ENCODE measurements around the gene OST4. TPM values are rescaled to one million over a fixed set of nuclear protein-coding genes. Genes with fewer than 3 reads are reported as not detected.

Gene OST4
- total RNA-seq, 1 donor from 2014 or later = 245 TPM

- no peak overlapping the region for H3K4me3 Mint-ChIP-seq (ENCODE audit: low read depth)
- peaks cover 5% of the 10 kb centered on the region for H3K36me3 Mint-ChIP-seq (ENCODE audit: insufficient read depth)
- no peaks in the 10 kb centered on the region for H3K9me3 Mint-ChIP-seq (ENCODE audit: low read depth)
- H3K4me1 Mint-ChIP-seq (ENCODE audit: low read depth) = peaks cover 12% of the 10 kb centered on the region
- no peak overlapping the region for H3K27ac Mint-ChIP-seq
- TF ChIP-seq CTCF (IDR thresholded peaks at IDR 0.05; ENCODE audit: unreplicated experiment) = no peak
- DNase-seq (ENCODE audit: low spot score, unreplicated experiment) = no peak
- H3K27me3 Mint-ChIP-seq = peaks cover 30% of the 10 kb centered on the region
Observed at GRCh38 chr2:27073782-27074181, 2.3 kb upstream of the OST4 start.

GRCh38 chr2:27072920-27073319, 1.5 kb upstream of the OST4 start:
- Mint-ChIP-seq H3K9me3 (ENCODE audit: low read depth) (no peaks in the 10 kb centered on the region), H3K27me3 (peaks cover 29% of the 10 kb centered on the region), H3K27ac (peak overlapping the region; percentile 18), H3K4me1 (ENCODE audit: low read depth) (peaks cover 12% of the 10 kb centered on the region), H3K4me3 (ENCODE audit: low read depth) (peak overlapping the region; percentile 80), H3K36me3 (ENCODE audit: insufficient read depth) (peaks cover 5% of the 10 kb centered on the region)
- TF ChIP-seq CTCF (IDR thresholded peaks at IDR 0.05; ENCODE audit: unreplicated experiment) = no peak
- DNase-seq (ENCODE audit: low spot score, unreplicated experiment) = no peak

GRCh38 chr2:27071990-27072830, 756 bp upstream of the OST4 start:
- peaks cover 6% of the 10 kb centered on the region for H3K36me3 Mint-ChIP-seq (ENCODE audit: insufficient read depth)
- peaks cover 12% of the 10 kb centered on the region for H3K4me1 Mint-ChIP-seq (ENCODE audit: low read depth)
- peaks cover 24% of the 10 kb centered on the region for H3K27me3 Mint-ChIP-seq
- peak overlapping the region; percentile 80 for H3K4me3 Mint-ChIP-seq (ENCODE audit: low read depth)
- no peak for TF ChIP-seq CTCF (IDR thresholded peaks at IDR 0.05; ENCODE audit: unreplicated experiment)
- no peak for DNase-seq (ENCODE audit: low spot score, unreplicated experiment)
- peak overlapping the region; percentile 89 for H3K27ac Mint-ChIP-seq
- no peaks in the 10 kb centered on the region for H3K9me3 Mint-ChIP-seq (ENCODE audit: low read depth)

GRCh38 chr2:27070653-27071276, 689 bp downstream of the OST4 start:
- H3K4me3 Mint-ChIP-seq (ENCODE audit: low read depth) = peak overlapping the region; percentile 97
- peaks cover 10% of the 10 kb centered on the region for H3K36me3 Mint-ChIP-seq (ENCODE audit: insufficient read depth)
- peaks cover 12% of the 10 kb centered on the region for H3K27me3 Mint-ChIP-seq
- H3K9me3 Mint-ChIP-seq (ENCODE audit: low read depth) = no peaks in the 10 kb centered on the region
- DNase-seq (ENCODE audit: low spot score, unreplicated experiment) = no peak
- TF ChIP-seq CTCF (IDR thresholded peaks at IDR 0.05; ENCODE audit: unreplicated experiment) = no peak
- peak overlapping the region; percentile 96 for H3K27ac Mint-ChIP-seq
- H3K4me1 Mint-ChIP-seq (ENCODE audit: low read depth) = peaks cover 12% of the 10 kb centered on the region

- Mint-ChIP-seq H3K36me3 (ENCODE audit: insufficient read depth) (peaks cover 12% of the 10 kb centered on the region), H3K9me3 (ENCODE audit: low read depth) (no peaks in the 10 kb centered on the region), H3K4me1 (ENCODE audit: low read depth) (peaks cover 12% of the 10 kb centered on the region), H3K27ac (peak overlapping the region; percentile 41), H3K4me3 (ENCODE audit: low read depth) (peak overlapping the region; percentile 97), H3K27me3 (peaks cover 11% of the 10 kb centered on the region)
- no peak for DNase-seq (ENCODE audit: low spot score, unreplicated experiment)
- no peak for TF ChIP-seq CTCF (IDR thresholded peaks at IDR 0.05; ENCODE audit: unreplicated experiment)
Observed at GRCh38 chr2:27069961-27070618, 1.4 kb downstream of the OST4 start.

Data from progenitor cell of endocrine pancreas (in vitro differentiated cells).